Measurements from ENCODE around the gene ERBB4. TPM values are rescaled to one million over a fixed set of nuclear protein-coding genes. Genes with fewer than 3 reads are reported as not detected.

The ERBB4 gene
- total RNA-seq, 1 donor, result 5.8 TPM

- DNase-seq (ENCODE audit: low read depth), result no peak
- TF ChIP-seq CTCF (IDR thresholded peaks at IDR 0.05; ENCODE audit: insufficient read depth, low read length), result no peak
- H3K4me3 ChIP-seq (ENCODE audit: low read depth, low read length), result no peak overlapping the region
These were observed 873.3 kb downstream of the ERBB4 start for GRCh38 chr2:211665299-211665698.

DNA sequence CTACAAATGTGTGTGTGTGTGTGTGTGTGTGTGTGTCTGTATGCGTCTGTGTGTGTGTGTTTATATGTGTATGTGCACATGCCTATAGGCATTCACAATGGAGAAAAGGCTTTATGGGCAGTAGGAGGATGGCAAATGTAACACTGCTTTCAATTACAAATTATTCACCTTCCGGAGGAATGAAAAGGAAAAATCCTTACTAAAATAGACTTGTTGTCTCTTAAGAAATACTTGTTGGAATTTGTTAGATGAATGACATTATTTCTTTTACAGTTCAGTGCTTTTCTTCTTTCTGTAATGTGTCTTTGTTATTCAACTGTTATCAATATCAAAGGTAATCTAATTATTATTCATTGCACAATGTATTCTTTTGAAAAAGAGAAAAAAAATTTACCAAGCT, 874.3 kb downstream of the ERBB4 start:
- no peak overlapping the region for H3K4me3 ChIP-seq (ENCODE audit: low read depth, low read length)
- no peak for TF ChIP-seq CTCF (IDR thresholded peaks at IDR 0.05; ENCODE audit: insufficient read depth, low read length)
- DNase-seq (ENCODE audit: low read depth), result no peak

GRCh38 chr2:211654211-211654780, 884.3 kb downstream of the ERBB4 start:
- no peak for DNase-seq (ENCODE audit: low read depth)
- no peak overlapping the region for H3K4me3 ChIP-seq (ENCODE audit: low read depth, low read length)
- no peak for TF ChIP-seq CTCF (IDR thresholded peaks at IDR 0.05; ENCODE audit: insufficient read depth, low read length)

- no peak for TF ChIP-seq CTCF (IDR thresholded peaks at IDR 0.05; ENCODE audit: insufficient read depth, low read length)
- no peak for DNase-seq (ENCODE audit: low read depth)
- no peak overlapping the region for H3K4me3 ChIP-seq (ENCODE audit: low read depth, low read length)
These were observed 886.3 kb downstream of the ERBB4 start for GRCh38 chr2:211652327-211652726.

DNA sequence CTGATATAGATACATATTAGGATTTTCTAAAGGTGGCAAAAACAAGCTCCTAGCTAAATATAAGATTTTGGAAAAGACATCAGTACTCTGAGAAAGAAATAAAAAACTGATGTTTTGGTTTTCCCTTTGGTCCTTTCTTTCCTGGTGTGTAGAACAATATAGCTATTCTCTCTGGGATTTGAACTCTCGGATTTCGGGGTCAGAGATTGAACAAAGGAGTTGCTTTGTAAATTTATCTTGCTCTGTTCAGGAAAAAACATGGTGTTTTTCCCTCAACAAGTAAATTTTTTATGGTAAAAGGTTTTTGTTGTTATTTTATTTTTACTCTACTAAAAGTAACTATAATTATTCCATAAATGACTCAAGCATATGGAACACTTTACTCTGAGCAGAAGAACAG, 889.3 kb downstream of the ERBB4 start:
- no peak overlapping the region for H3K4me3 ChIP-seq (ENCODE audit: low read depth, low read length)
- no peak for TF ChIP-seq CTCF (IDR thresholded peaks at IDR 0.05; ENCODE audit: insufficient read depth, low read length)
- no peak for DNase-seq (ENCODE audit: low read depth)

- DNase-seq (ENCODE audit: low read depth), result no peak
- no peak overlapping the region for H3K4me3 ChIP-seq (ENCODE audit: low read depth, low read length)
- no peak for TF ChIP-seq CTCF (IDR thresholded peaks at IDR 0.05; ENCODE audit: insufficient read depth, low read length)
These were observed 907.1 kb downstream of the ERBB4 start for GRCh38 chr2:211631503-211631902.

DNA sequence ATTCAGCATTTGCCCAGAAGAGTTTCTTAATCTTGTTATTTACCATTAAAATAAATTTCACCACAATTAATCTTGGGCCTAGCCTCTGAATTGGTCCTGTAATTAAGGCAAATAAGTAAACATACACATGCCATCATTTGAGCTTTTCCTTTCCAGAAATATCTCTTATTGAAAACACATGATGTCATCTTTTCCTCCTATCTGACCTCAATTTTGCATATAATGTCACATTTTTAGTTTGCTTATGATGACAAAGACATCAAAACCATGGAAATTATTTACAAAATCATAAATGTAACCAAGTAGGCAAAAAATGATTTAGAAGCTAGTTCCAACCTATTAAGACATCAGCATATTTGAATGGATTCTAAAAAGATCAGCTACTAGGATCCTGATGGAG, 915.5 kb downstream of the ERBB4 start:
- H3K4me3 ChIP-seq (ENCODE audit: low read depth, low read length), result no peak overlapping the region
- no peak for TF ChIP-seq CTCF (IDR thresholded peaks at IDR 0.05; ENCODE audit: insufficient read depth, low read length)
- DNase-seq (ENCODE audit: low read depth), result no peak

Measured in fibroblast of the aortic adventitia (primary cell).